ENCODE results near the gene ADGRA3. TPM values are rescaled to one million over a fixed set of nuclear protein-coding genes. Genes with fewer than 3 reads are reported as not detected.
A peak's percentile ranks its signal among the peaks of the same experiment; 100 is the strongest.

Gene ADGRA3
- total and polyA plus RNA-seq, 2 of the 13 experiments (the other 11 are each of a cell fraction or from before 2014, with no cell fraction given): 32.2 to 40.8 TPM

- TF ChIP-seq SOX13 (IDR thresholded peaks at IDR 0.05) (0 out of 2 replicates have a peak, but pooled peaks have one; percentile 19), SOX13 (CRISPR knock-in tag; conservative IDR thresholded peaks at IDR 0.05 in 1 of 2, IDR thresholded peaks at IDR 0.05 in 1 of 2) (peak in 1 of 2 experiments; percentile 43; a peak in 1 of 4 replicates), TBX2 (CRISPR knock-in tag; IDR thresholded peaks at IDR 0.05; ENCODE audit: borderline replicate concordance) (peak; percentile 14; the same call in 1 of the 2 replicates), USF2 (IDR thresholded peaks at IDR 0.05; ENCODE audit: low read depth, low read length) (0 out of 2 replicates have a peak, but pooled peaks have one; percentile 8), USF2 (CRISPR knock-in tag; IDR thresholded peaks at IDR 0.05; ENCODE audit: borderline replicate concordance) (peak; percentile 41; the same call in 1 of the 2 replicates), ZNF629 (CRISPR knock-in tag; conservative IDR thresholded peaks at IDR 0.05) (peak; percentile 42), ETV6 (CRISPR knock-in tag; conservative IDR thresholded peaks at IDR 0.05) (no peak), ZNF740 (CRISPR knock-in tag; IDR thresholded peaks at IDR 0.05) (no peak), SKIL (CRISPR knock-in tag; IDR thresholded peaks at IDR 0.05; ENCODE audit: borderline replicate concordance) (no peak; the same call in 1 of the 2 replicates), TEAD3 (CRISPR knock-in tag; optimal IDR thresholded peaks at IDR 0.05; ENCODE audit: borderline replicate concordance) (peak; percentile 16), FOXC1 (CRISPR knock-in tag; IDR thresholded peaks at IDR 0.05; ENCODE audit: borderline replicate concordance) (peak; percentile 32; the same call in 1 of the 2 replicates), NFE2 (CRISPR knock-in tag; IDR thresholded peaks at IDR 0.05) (no peak), FOXP4 (CRISPR knock-in tag; IDR thresholded peaks at IDR 0.05) (peak; percentile 73), DPF2 (CRISPR knock-in tag; IDR thresholded peaks at IDR 0.05; ENCODE audit: borderline replicate concordance, low read depth) (no peak), FOSL2 (CRISPR knock-in tag; IDR thresholded peaks at IDR 0.05) (peak; percentile 46), SP5 (CRISPR knock-in tag; IDR thresholded peaks at IDR 0.05; ENCODE audit: borderline replicate concordance, low read depth) (peak; percentile 71), HDAC1 (CRISPR knock-in tag; IDR thresholded peaks at IDR 0.05) (peak; percentile 75), NR0B2 (CRISPR knock-in tag; IDR thresholded peaks at IDR 0.05) (peak; percentile 88), LBX2 (CRISPR knock-in tag; IDR thresholded peaks at IDR 0.05; ENCODE audit: borderline replicate concordance) (peak; percentile 77; the same call in 1 of the 2 replicates), ZBTB7B (CRISPR knock-in tag; IDR thresholded peaks at IDR 0.05) (peak; percentile 50; the same call in 1 of the 2 replicates)
Measured at GRCh38 chr4:22515145-22515887, 550 bp downstream of the ADGRA3 start (continued).
